ENCODE results near the gene DLL4.

DLL4 gene

DNA sequence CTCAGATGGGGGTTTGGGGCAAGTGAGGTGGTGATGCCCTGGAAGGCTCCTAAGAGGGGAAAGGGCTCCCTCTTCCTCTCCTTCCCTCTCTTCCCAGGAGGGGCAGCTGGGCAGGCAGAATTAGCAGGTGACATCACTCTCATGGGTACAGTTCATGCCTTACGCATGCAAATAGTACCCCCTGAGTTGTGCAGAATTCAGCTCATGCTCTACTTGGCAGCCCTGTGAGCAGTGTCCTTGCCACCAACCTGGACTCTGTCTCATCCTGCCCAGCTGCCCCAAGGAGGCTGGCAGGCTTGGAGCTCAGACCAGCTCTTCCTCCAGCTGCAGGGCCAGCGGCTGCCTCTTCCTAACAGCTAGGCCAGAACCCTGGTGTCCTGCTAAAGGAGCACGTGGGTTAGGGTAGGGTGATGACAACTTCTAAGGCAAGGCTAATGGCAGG, 27.4 kb downstream of the DLL4 start:
- TF ChIP-seq, protein P1, sequence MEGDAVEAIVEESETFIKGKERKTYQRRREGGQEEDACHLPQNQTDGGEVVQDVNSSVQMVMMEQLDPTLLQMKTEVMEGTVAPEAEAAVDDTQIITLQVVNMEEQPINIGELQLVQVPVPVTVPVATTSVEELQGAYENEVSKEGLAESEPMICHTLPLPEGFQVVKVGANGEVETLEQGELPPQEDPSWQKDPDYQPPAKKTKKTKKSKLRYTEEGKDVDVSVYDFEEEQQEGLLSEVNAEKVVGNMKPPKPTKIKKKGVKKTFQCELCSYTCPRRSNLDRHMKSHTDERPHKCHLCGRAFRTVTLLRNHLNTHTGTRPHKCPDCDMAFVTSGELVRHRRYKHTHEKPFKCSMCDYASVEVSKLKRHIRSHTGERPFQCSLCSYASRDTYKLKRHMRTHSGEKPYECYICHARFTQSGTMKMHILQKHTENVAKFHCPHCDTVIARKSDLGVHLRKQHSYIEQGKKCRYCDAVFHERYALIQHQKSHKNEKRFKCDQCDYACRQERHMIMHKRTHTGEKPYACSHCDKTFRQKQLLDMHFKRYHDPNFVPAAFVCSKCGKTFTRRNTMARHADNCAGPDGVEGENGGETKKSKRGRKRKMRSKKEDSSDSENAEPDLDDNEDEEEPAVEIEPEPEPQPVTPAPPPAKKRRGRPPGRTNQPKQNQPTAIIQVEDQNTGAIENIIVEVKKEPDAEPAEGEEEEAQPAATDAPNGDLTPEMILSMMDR (IDR thresholded peaks at IDR 0.05; ENCODE audit: low read depth, low read length): no peak
- no peaks in the 10 kb centered on the region for H3K27me3 ChIP-seq (ENCODE audit: insufficient read depth, low read depth, severe bottlenecking)
- no peak for DNase-seq
- no peaks in the 10 kb centered on the region for H3K9me3 ChIP-seq (ENCODE audit: severe bottlenecking)
- no peak overlapping the region for H3K4me3 ChIP-seq (ENCODE audit: low read depth, low read length)
- no peak overlapping the region for H3K27ac ChIP-seq
- no peaks in the 10 kb centered on the region for H3K36me3 ChIP-seq

DNA sequence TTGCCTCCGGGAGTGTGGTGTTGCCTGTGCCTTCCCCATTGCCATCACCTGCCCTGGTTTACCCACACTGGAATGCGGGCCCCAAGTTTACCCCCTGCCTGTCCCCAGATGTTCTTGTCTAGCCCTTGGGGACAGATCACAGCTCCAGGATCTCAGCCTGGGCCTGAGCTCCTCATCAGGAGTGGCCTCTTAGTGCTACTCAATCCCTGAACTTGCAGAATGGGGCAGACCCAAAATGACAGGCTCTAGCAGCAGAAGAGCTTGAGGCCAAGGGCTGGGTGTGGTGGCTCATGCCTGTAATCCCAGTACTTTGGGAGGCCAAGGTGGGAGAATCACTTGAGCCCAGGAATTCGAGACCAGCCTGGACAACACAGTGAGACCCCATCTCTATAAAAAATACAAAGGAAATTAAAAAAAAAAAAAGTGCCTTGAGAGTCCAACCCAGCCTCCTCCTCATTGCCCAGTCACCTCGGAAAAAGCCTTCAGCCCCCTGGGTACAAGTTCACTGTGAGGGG, 28.0 kb downstream of the DLL4 start:
- Histone ChIP-seq H3K36me3 (no peaks in the 10 kb centered on the region), H3K27me3 (ENCODE audit: insufficient read depth, low read depth, severe bottlenecking) (no peaks in the 10 kb centered on the region), H3K4me3 (ENCODE audit: low read depth, low read length) (no peak overlapping the region), H3K9me3 (ENCODE audit: severe bottlenecking) (no peaks in the 10 kb centered on the region), H3K27ac (no peak overlapping the region)
- TF ChIP-seq, protein P1 (IDR thresholded peaks at IDR 0.05; ENCODE audit: low read depth, low read length): no peak
- DNase-seq: no peak

DNA sequence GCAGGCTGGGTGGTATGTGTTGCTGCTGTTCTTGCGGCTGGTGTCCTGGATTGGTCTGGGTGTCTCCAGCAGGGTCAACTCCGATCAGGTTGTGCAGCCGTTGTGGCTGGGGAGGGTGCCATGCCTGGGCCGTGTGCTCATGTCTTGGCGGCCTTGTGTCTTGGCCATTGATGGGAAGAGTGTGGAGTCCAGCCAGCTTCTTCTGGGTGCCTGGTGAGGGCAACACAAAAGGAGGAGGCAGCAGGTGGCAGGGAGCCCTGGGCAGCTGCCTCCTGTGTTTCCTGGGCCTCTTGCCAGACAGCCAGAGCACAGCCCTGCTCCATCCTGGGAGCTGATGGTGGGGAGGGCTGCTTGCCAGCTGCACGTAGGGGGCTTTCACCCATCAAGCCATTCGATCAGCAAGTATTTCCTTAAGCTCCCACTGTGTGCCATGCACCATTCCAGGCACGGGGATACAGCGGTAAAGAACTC, 28.5 kb downstream of the DLL4 start:
- DNase-seq: no peak
- TF ChIP-seq, protein P1 (IDR thresholded peaks at IDR 0.05; ENCODE audit: low read depth, low read length): no peak

DNA sequence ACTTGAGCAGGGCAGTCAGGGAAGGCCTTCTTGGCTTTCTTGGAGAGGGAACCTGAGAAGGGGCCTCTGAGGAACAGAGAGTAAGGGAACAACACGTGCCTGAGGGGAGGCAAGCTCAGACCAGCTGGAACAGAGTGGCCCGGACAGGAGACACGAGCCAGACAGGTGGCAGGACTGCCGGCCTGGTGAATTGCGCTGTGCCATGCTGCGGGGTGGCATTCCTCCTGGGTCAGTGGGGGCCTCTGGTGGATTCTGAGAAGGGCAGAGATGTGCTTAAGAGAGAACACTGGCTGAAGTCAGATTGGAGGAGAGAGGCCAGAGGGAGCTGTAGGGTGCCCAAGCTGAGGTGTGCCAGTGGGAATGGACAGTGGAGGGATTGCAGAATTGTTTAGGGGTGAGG, 29.0 kb downstream of the DLL4 start:
- H3K27ac ChIP-seq: no peak overlapping the region
- no peak overlapping the region for H3K4me3 ChIP-seq (ENCODE audit: low read depth, low read length)
- no peaks in the 10 kb centered on the region for H3K36me3 ChIP-seq
- TF ChIP-seq, protein P1 (IDR thresholded peaks at IDR 0.05; ENCODE audit: low read depth, low read length): no peak
- no peaks in the 10 kb centered on the region for H3K9me3 ChIP-seq (ENCODE audit: severe bottlenecking)
- H3K27me3 ChIP-seq (ENCODE audit: insufficient read depth, low read depth, severe bottlenecking): no peaks in the 10 kb centered on the region
- DNase-seq: no peak

More for the DNA sequence above, 28.5 kb downstream of the DLL4 start:
- Histone ChIP-seq H3K36me3 (no peaks in the 10 kb centered on the region), H3K27me3 (ENCODE audit: insufficient read depth, low read depth, severe bottlenecking) (no peaks in the 10 kb centered on the region), H3K9me3 (ENCODE audit: severe bottlenecking) (no peaks in the 10 kb centered on the region), H3K27ac (no peak overlapping the region), H3K4me3 (ENCODE audit: low read depth, low read length) (no peak overlapping the region)

DNA sequence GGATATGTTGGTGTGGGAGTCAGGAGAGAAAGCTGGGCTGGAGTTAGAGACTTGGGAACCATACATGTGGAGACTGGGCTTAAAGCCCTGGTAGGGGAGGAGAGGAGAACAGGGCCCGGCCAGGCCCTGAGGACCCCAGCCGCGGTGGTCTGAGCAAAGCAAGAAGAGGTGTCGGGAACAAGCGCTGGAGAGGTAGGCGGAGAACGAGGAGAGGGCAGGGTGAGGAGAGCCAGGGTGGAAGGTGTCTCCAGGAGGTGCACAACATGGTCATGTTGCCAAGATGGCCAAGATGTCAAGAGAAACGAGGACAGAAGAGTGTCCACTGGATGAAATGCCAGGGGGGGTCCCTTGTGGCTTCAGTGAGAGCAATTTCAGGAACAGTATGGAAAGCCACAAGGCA, 29.6 kb downstream of the DLL4 start:
- no peaks in the 10 kb centered on the region for H3K9me3 ChIP-seq (ENCODE audit: severe bottlenecking)
- DNase-seq: no peak

More for the DNA sequence above, 29.6 kb downstream of the DLL4 start:
- Histone ChIP-seq H3K4me3 (ENCODE audit: low read depth, low read length) (no peak overlapping the region), H3K36me3 (no peaks in the 10 kb centered on the region), H3K27ac (no peak overlapping the region), H3K27me3 (ENCODE audit: insufficient read depth, low read depth, severe bottlenecking) (no peaks in the 10 kb centered on the region)
- TF ChIP-seq, protein P1 (IDR thresholded peaks at IDR 0.05; ENCODE audit: low read depth, low read length): no peak

All from WERI-Rb-1 (cell line).